Smooth muscle cell (in vitro differentiated cells): Measurements from ENCODE around the gene CTNNA1. TPM values are rescaled to one million over a fixed set of nuclear protein-coding genes. Genes with fewer than 3 reads are reported as not detected.

Source experiments
- DNase-seq: peaks from one replicate; lab custom pipeline; 2025; ENCODE audit not compliant: unreplicated experiment; lab: John Stamatoyannopoulos, UW
- H2AFZ ChIP-seq: fragments of 200-600 bp; sonication (generic); 2 replicates; pipeline ENCODE4 v1.6.0; 2016; ENCODE audit warnings: antibody characterized with exemption, low read depth, mild to moderate bottlenecking
- H3F3A ChIP-seq: fragments of 200-600 bp; sonication (generic); 2 replicates; pipeline ENCODE4 v1.6.0; 2017; ENCODE audit warnings: antibody characterized with exemption, low read depth
- H3K27ac ChIP-seq: fragments of 200-600 bp; sonication (generic); 2 replicates; pipeline ENCODE4 v1.5.1; 2016; ENCODE audit warnings: low read depth, mild to moderate bottlenecking
- H3K27me3 ChIP-seq: fragments of 200-600 bp; sonication (generic); 2 replicates; pipeline ENCODE4 v1.6.1; 2016; ENCODE audit warnings: low read depth, mild to moderate bottlenecking
- H3K36me3 ChIP-seq: fragments of 200-600 bp; sonication (generic); 2 replicates; pipeline ENCODE4 v1.5.1; 2016; ENCODE audit warnings: low read depth
- H3K4me1 ChIP-seq: fragments of 200-600 bp; sonication (generic); 2 replicates; pipeline ENCODE4 v1.5.1; 2016; ENCODE audit warnings: low read depth
- H3K4me2 ChIP-seq: fragments of 200-600 bp; sonication (generic); 2 replicates; pipeline ENCODE4 v1.6.0; 2016; ENCODE audit warnings: mild to moderate bottlenecking
- H3K4me3 ChIP-seq: fragments of 200-600 bp; sonication (generic); 2 replicates; pipeline ENCODE4 v1.5.1; 2016; ENCODE audit warnings: mild to moderate bottlenecking
- H3K79me2 ChIP-seq: fragments of 200-600 bp; sonication (generic); 2 replicates; pipeline ENCODE4 v1.6.0; 2016; ENCODE audit warnings: low read depth, mild to moderate bottlenecking
- H3K9ac ChIP-seq: fragments of 200-600 bp; sonication (generic); 2 replicates; pipeline ENCODE4 v1.6.0; 2016; ENCODE audit warnings: low read depth
- H3K9me3 ChIP-seq: fragments of 200-600 bp; sonication (generic); replicated peaks from 2 replicates; pipeline ENCODE4 v1.5.1; 2016; ENCODE audit warnings: low read depth
- H4K20me1 ChIP-seq: fragments of 200-600 bp; sonication (generic); 2 replicates; pipeline ENCODE4 v1.6.0; 2016; ENCODE audit warnings: low read depth
- CTCF ChIP-seq: fragments of 200-600 bp; sonication (generic); IDR thresholded peaks from 2 replicates; pipeline ENCODE4 v1.5.1; 2017; ENCODE audit warnings: borderline replicate concordance, mild to moderate bottlenecking, antibody characterized with exemption; ENCODE audit not compliant: insufficient read depth, poor library complexity, severe bottlenecking
- whole genome bisulfite sequencing: methylation state at CpG from one replicate; pipeline ENCODE4 v1.1.7; 2016; ENCODE audit warnings: low lambda C conversion rate; 5-methylcytosine and 5-hydroxymethylcytosine counted together
- polyA plus RNA-seq: library from polyadenylated mRNA; unstranded; fragments of >200 nt; fragmentation: Nextera tagmentation; extraction: Ambion mirVana; gene quantifications from 2 replicates; pipeline ENCODE4 v1.2.1, GENCODE V29; 2016
- total RNA-seq: library from RNA; depleted of rRNA; stranded (reverse); fragments of >200 nt; gene quantifications from 2 replicates; pipeline ENCODE4 v1.2.3, GENCODE V29; 2014

CTNNA1 gene
- total and polyA plus RNA-seq, 2 experiments from 2014 or later, result 149 to 251 TPM

GRCh38 chr5:138783976-138784375, 30.8 kb downstream of the CTNNA1 start:
- Histone ChIP-seq H3K4me1 (no peaks in the 10 kb centered on the region), H3K4me2 (no peak overlapping the region), H3K79me2 (peaks cover 98% of the 10 kb centered on the region), H2AFZ (no peak overlapping the region), H3K27ac (no peak overlapping the region), H3K9ac (no peak overlapping the region), H3K36me3 (peaks cover 14% of the 10 kb centered on the region), H3F3A (peaks cover 2% of the 10 kb centered on the region), H4K20me1 (peaks cover 98% of the 10 kb centered on the region), H3K9me3 (no peaks in the 10 kb centered on the region), H3K27me3 (no peaks in the 10 kb centered on the region), H3K4me3 (no peak overlapping the region)
- WGBS, result 95% methylated on average over 7 of the region's 7 CpGs
- no peak for DNase-seq
- TF ChIP-seq CTCF, result no peak

- Histone ChIP-seq H3F3A (peaks cover 5% of the 10 kb centered on the region), H3K4me3 (no peak overlapping the region), H3K27ac (no peak overlapping the region), H3K4me2 (no peak overlapping the region), H3K79me2 (peaks cover 98% of the 10 kb centered on the region), H3K4me1 (no peaks in the 10 kb centered on the region), H4K20me1 (peaks cover 98% of the 10 kb centered on the region), H3K9me3 (no peaks in the 10 kb centered on the region), H2AFZ (no peak overlapping the region), H3K36me3 (peaks cover 14% of the 10 kb centered on the region), H3K27me3 (no peaks in the 10 kb centered on the region), H3K9ac (no peak overlapping the region)
- WGBS, result 100% methylated on average over 1 of the region's 1 CpG
- DNase-seq, result no peak
- TF ChIP-seq CTCF, result no peak
Observed at GRCh38 chr5:138784590-138784989, 31.4 kb downstream of the CTNNA1 start.

DNA sequence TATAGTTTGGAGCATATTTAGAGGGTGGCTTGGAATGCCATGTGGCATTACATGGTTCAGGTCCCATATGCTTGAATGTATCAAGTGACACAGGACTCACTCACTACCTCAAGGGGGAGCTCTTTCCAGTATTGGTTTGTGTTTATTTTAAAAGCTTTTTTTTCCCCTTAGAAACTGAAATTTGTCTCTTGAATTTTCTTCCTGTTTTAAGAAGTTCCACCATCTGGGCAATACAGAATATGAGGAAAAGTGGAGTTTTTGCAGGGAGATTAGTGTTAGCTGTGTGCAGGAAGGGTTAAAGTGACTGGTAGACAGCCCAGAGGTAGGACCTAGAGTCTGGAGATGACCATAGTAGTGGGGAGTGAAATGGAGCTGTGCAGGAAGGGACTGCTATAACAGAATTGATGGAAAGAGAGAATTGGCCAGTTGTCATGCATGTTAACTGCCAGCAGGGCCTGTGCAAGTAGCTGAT, 36.6 kb downstream of the CTNNA1 start:
- H3K79me2 ChIP-seq, result peaks cover 98% of the 10 kb centered on the region
- H3K4me1 ChIP-seq, result peaks cover 5% of the 10 kb centered on the region
- H3K36me3 ChIP-seq, result peaks cover 7% of the 10 kb centered on the region
- peaks cover 15% of the 10 kb centered on the region for H3F3A ChIP-seq
- no peak overlapping the region for H3K9ac ChIP-seq
- H4K20me1 ChIP-seq, result peaks cover 98% of the 10 kb centered on the region
- no peaks in the 10 kb centered on the region for H3K27me3 ChIP-seq
- DNase-seq, result no peak
- no peak overlapping the region for H3K4me2 ChIP-seq
- no peak overlapping the region for H2AFZ ChIP-seq
- peak overlapping the region; percentile 44 for H3K27ac ChIP-seq
- H3K4me3 ChIP-seq, result no peak overlapping the region
- TF ChIP-seq CTCF, result peak; percentile 55
- H3K9me3 ChIP-seq, result no peaks in the 10 kb centered on the region

DNA sequence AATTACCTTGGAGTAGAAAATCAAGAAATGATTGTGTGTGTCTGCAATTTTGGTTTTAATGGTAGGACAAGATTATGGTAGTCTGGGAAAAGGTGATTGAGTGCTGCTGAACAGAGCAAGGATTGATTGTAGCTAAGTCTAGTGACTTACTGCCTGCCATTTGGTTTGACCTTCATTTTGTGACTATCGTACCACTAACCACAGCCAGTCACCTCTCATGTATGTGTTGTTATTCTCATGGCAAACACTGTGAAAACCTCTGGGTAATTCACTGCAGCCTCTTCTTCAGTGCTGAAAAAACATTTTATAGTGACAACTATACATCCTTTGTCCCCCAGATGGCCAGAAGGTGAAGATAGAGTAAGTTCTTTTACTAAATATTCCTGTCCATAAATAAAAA, 37.5 kb downstream of the CTNNA1 start:
- Histone ChIP-seq H3K79me2 (peaks cover 100% of the 10 kb centered on the region), H3K36me3 (peaks cover 7% of the 10 kb centered on the region), H3K27me3 (no peaks in the 10 kb centered on the region), H3F3A (peaks cover 20% of the 10 kb centered on the region), H3K4me2 (no peak overlapping the region), H2AFZ (no peak overlapping the region), H3K4me1 (peaks cover 5% of the 10 kb centered on the region), H3K4me3 (no peak overlapping the region), H3K27ac (peak overlapping the region; percentile 44), H3K9ac (no peak overlapping the region), H3K9me3 (no peaks in the 10 kb centered on the region), H4K20me1 (peaks cover 100% of the 10 kb centered on the region)
- 53% methylated on average over 1 of the region's 1 CpG for WGBS
- no peak for TF ChIP-seq CTCF
- DNase-seq, result no peak
